Effector memory CD4-positive, alpha-beta T cell (primary cell): Measurements from ENCODE around the gene PRKAR1B.

Experiments
- DNase-seq, 3 donors: peaks; one replicate each; pipeline ENCODE4 v3.0.0-alpha.2; 2020
- H3K27ac ChIP-seq: 2 replicates; pipeline ENCODE4 v1.7.0; 2013; ENCODE audit warnings: mild to moderate bottlenecking, low read length, moderate library complexity; ENCODE audit not compliant: insufficient read depth, poor library complexity, severe bottlenecking
- H3K27me3 ChIP-seq: replicated peaks from 2 replicates; pipeline ENCODE4 v1.7.0; 2013; ENCODE audit warnings: mild to moderate bottlenecking, low read length; ENCODE audit not compliant: insufficient read depth, control insufficient read depth, poor library complexity, severe bottlenecking
- H3K36me3 ChIP-seq: 2 replicates; pipeline ENCODE4 v1.7.0; 2013; ENCODE audit warnings: mild to moderate bottlenecking, low read length, moderate library complexity; ENCODE audit not compliant: control insufficient read depth, insufficient read depth
- H3K4me1 ChIP-seq: 2 replicates; pipeline ENCODE4 v1.7.0; 2013; ENCODE audit warnings: low read length, mild to moderate bottlenecking; ENCODE audit not compliant: control insufficient read depth, insufficient read depth, poor library complexity, severe bottlenecking
- H3K4me3 ChIP-seq: 2 replicates; pipeline ENCODE4 v1.7.0; 2013; ENCODE audit warnings: low read length, low read depth, mild to moderate bottlenecking; ENCODE audit not compliant: insufficient read depth, poor library complexity, severe bottlenecking
- H3K9me3 ChIP-seq: 2 replicates; pipeline ENCODE4 v1.7.0; 2013; ENCODE audit warnings: mild to moderate bottlenecking, low read length, moderate library complexity; ENCODE audit not compliant: control insufficient read depth

The PRKAR1B gene

GRCh38 chr7:725223-726005 lies 1.7 kb downstream of the PRKAR1B start:
- H3K36me3 ChIP-seq, result peaks cover 11% of the 10 kb centered on the region
- H3K27me3 ChIP-seq, result no peaks in the 10 kb centered on the region
- DNase-seq, result no peak
- no peaks in the 10 kb centered on the region for H3K9me3 ChIP-seq
- H3K4me3 ChIP-seq, result no peak overlapping the region
- H3K4me1 ChIP-seq, result peaks cover 12% of the 10 kb centered on the region
- H3K27ac ChIP-seq, result no peak overlapping the region

DNA sequence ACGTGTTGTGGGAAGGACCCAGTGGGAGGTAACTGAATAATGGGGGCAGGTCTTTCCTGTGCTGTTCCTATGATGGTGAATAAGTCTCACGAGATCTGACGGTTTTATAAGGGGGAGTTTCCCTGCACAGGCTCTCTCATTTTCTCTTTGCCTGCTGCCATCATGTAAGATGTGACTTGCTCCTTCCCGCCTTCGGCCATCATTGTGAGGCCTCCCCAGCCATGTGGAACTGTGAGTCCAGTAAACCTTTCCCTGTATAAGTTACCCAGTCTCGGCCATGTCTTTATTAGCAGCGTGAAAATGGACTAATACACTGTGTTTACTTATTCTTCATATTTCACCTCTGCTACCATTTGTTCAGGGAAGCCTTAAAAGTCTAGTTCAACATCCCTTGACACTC lies 2.8 kb downstream of the PRKAR1B start:
- H3K27ac ChIP-seq, result no peak overlapping the region
- no peaks in the 10 kb centered on the region for H3K27me3 ChIP-seq
- H3K4me1 ChIP-seq, result peaks cover 12% of the 10 kb centered on the region
- DNase-seq, result no peak
- peaks cover 1% of the 10 kb centered on the region for H3K36me3 ChIP-seq
- no peak overlapping the region for H3K4me3 ChIP-seq
- H3K9me3 ChIP-seq, result no peaks in the 10 kb centered on the region

DNA sequence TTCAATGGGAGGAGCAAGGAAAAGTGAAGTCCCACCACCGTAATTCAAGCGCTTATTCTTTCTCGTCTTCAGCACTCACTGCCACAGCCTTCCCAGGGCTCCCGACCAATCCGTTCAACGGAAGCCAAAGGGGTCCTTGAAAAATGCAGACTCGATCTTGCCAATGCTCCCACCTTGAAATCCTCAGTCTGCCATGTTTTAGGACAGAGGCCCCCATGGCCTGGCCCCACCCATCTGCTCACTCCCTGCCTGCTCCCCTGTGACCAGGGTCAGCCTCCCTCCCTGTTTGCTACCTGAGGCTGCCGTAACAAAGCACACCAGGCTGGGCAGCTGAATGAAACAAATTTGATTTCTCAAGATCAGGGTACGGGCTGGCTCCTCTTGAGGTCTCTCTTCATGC lies 3.5 kb downstream of the PRKAR1B start:
- Histone ChIP-seq H3K4me3 (no peak overlapping the region), H3K9me3 (no peaks in the 10 kb centered on the region), H3K27me3 (no peaks in the 10 kb centered on the region), H3K36me3 (no peaks in the 10 kb centered on the region), H3K4me1 (peaks cover 12% of the 10 kb centered on the region), H3K27ac (no peak overlapping the region)
- DNase-seq, result no peak

GRCh38 chr7:721619-722248 lies 5.3 kb downstream of the PRKAR1B start:
- no peak overlapping the region for H3K27ac ChIP-seq
- no peaks in the 10 kb centered on the region for H3K27me3 ChIP-seq
- no peak overlapping the region for H3K4me3 ChIP-seq
- H3K4me1 ChIP-seq, result peaks cover 7% of the 10 kb centered on the region
- no peaks in the 10 kb centered on the region for H3K36me3 ChIP-seq
- no peaks in the 10 kb centered on the region for H3K9me3 ChIP-seq
- no peak for DNase-seq

GRCh38 chr7:716636-717035 lies 10.4 kb downstream of the PRKAR1B start:
- H3K36me3 ChIP-seq, result no peaks in the 10 kb centered on the region
- peaks cover 6% of the 10 kb centered on the region for H3K4me1 ChIP-seq
- no peak overlapping the region for H3K27ac ChIP-seq
- no peak overlapping the region for H3K4me3 ChIP-seq
- H3K27me3 ChIP-seq, result no peaks in the 10 kb centered on the region
- H3K9me3 ChIP-seq, result no peaks in the 10 kb centered on the region
- no peak for DNase-seq

- Histone ChIP-seq H3K27ac (no peak overlapping the region), H3K4me1 (peaks cover 8% of the 10 kb centered on the region), H3K9me3 (no peaks in the 10 kb centered on the region), H3K4me3 (no peak overlapping the region), H3K27me3 (no peaks in the 10 kb centered on the region), H3K36me3 (no peaks in the 10 kb centered on the region)
- DNase-seq, result no peak
These were observed 10.9 kb downstream of the PRKAR1B start for GRCh38 chr7:716222-716621.

DNA sequence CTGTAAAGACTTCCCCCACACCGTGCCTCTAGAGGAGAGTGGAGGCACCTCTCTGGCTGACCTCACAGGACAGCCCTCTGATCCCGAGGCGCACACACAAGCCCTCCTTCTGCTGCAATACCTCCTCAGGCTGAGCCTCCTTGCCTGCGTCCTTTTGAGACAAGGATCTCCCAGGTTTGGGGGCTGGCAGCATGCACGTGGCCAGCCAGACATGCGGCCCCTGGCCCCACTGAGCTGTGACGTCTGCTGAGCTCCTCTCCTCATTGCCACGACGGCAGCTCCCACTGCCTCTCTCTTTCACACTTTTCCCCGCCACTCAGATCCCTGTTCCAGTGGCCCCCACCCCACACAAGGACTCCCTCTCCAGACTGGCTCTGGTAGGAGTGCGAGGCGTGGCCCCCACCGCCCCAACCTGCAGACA lies 12.8 kb downstream of the PRKAR1B start:
- Histone ChIP-seq H3K36me3 (no peaks in the 10 kb centered on the region), H3K27me3 (no peaks in the 10 kb centered on the region), H3K4me1 (peaks cover 8% of the 10 kb centered on the region), H3K27ac (no peak overlapping the region), H3K9me3 (no peaks in the 10 kb centered on the region), H3K4me3 (no peak overlapping the region)
- DNase-seq, result no peak

GRCh38 chr7:713488-714230 lies 13.4 kb downstream of the PRKAR1B start:
- Histone ChIP-seq H3K36me3 (no peaks in the 10 kb centered on the region), H3K4me1 (peaks cover 8% of the 10 kb centered on the region), H3K27me3 (no peaks in the 10 kb centered on the region)

DNA sequence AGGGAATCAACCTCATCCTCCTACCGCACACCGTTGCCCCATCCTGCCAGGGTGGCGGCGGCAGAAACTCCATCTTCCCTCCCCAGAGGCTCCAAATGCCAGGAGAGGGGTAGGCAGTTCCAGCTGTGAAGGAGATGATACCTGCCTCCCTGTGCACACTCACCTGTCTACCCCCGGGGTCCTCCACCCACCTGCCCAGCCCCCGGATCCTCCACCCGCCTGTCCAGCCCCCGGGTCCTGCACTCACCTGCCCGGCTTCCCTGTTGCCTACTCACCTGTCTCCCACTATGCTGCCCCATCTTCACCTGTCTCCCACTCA lies 14.0 kb downstream of the PRKAR1B start:
- Histone ChIP-seq H3K27me3 (no peaks in the 10 kb centered on the region), H3K27ac (no peak overlapping the region), H3K4me1 (peaks cover 8% of the 10 kb centered on the region), H3K36me3 (no peaks in the 10 kb centered on the region), H3K4me3 (peak overlapping the region; percentile 25), H3K9me3 (no peaks in the 10 kb centered on the region)
- no peak for DNase-seq

More at GRCh38 chr7:713488-714230, 13.4 kb downstream of the PRKAR1B start:
- no peaks in the 10 kb centered on the region for H3K9me3 ChIP-seq
- DNase-seq, result no peak
- H3K4me3 ChIP-seq, result no peak overlapping the region
- no peak overlapping the region for H3K27ac ChIP-seq
